ENCODE data around the gene WDR6. TPM values are rescaled to one million over a fixed set of nuclear protein-coding genes. Genes with fewer than 3 reads are reported as not detected.
A peak's percentile ranks its signal among the peaks of the same experiment; 100 is the strongest.

Gene WDR6
- total and polyA plus RNA-seq, 10 of the 15 experiments (the other 5 are each of a cell fraction or from before 2014, with no cell fraction given): 21.3 to 169 (median 107) TPM

DNA sequence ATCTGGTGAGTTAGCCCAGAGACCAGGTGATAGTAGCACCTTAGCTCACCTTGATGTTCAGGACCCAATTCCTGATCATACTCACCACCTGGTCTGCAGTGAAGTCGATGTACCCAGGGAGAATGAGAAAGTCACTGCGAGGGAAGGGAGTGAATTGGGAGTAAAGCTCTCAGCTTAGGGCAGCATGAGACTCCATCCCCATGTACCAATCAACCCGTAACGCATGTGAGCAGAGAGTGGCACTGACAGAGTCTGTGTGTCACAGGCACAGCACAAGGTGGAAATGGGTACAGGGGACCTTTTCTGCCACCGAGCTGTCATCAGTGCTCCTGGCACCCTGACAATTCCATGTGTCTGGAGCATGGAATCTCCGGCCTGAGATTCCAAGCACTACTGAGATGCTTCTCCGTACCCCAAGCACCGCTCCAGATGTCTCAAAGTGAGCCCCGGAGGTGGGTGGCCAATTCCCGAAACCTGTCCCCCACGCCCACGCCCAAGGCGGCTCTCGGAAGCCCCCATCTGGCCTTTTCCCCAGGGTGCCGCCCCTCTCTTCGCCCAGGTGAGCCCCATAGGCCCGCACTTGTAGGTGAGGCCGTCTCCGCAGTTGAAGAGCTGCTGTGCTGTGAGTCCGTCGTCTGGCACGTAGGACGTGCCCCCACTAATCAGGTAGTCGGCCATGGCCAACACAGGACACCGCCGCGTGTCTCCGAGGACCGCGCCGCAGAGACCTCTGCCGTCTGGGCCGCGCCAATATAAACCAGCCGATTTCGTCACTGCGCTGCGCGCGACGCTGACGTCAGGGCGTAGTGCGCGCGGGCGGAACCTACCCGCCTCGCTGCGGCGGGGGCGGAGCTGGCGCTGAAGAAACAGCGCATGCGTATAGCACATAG, 21.7 kb downstream of the WDR6 start, which contains the start of gene IMPDH2 (continued):
- TF ChIP-seq SIN3A (IDR thresholded peaks at IDR 0.05; ENCODE audit: low read depth, low read length) (peak; percentile 83; the same call in 1 of the 2 replicates), GABPA (IDR thresholded peaks at IDR 0.05; ENCODE audit: low read depth) (no peak), GATAD2B (conservative IDR thresholded peaks at IDR 0.05; ENCODE audit: low read depth) (peak; percentile 68), ATF2 (IDR thresholded peaks at IDR 0.05; ENCODE audit: low read length) (no peak), NFYB (IDR thresholded peaks at IDR 0.05; ENCODE audit: insufficient read depth, low read depth, low read length) (no peak), CHD2 (IDR thresholded peaks at IDR 0.05; ENCODE audit: borderline replicate concordance, low read depth, low read length) (peak; percentile 57), RCOR1 (conservative IDR thresholded peaks at IDR 0.05; ENCODE audit: low read depth, low read length) (0 out of 2 replicates have a peak, but pooled peaks have one; percentile 27), ZNF592 (IDR thresholded peaks at IDR 0.05) (no peak), ZNF207 (IDR thresholded peaks at IDR 0.05; ENCODE audit: borderline replicate concordance) (peak; percentile 81; the same call in 1 of the 2 replicates), TBL1XR1 (IDR thresholded peaks at IDR 0.05; ENCODE audit: low read depth, low read length) (peak; percentile 17; the same call in 1 of the 2 replicates), ATF7 (IDR thresholded peaks at IDR 0.05; ENCODE audit: low read depth) (peak; percentile 89), YY1 (IDR thresholded peaks at IDR 0.05; ENCODE audit: low read depth, low read length) (peak; percentile 87), NFIC (IDR thresholded peaks at IDR 0.05; ENCODE audit: low read depth, low read length) (no peak), PAX5 (IDR thresholded peaks at IDR 0.05; ENCODE audit: borderline replicate concordance, low read depth, low read length) (peak; percentile 83; the same call in 1 of the 2 replicates), BRCA1 (IDR thresholded peaks at IDR 0.05; ENCODE audit: low read depth, low read length) (no peak), SPI1 (IDR thresholded peaks at IDR 0.05; ENCODE audit: borderline replicate concordance, insufficient read depth, low read depth, low read length) (no peak), RBBP5 (conservative IDR thresholded peaks at IDR 0.05) (no peak)
- TF ChIP-seq, protein P1, sequence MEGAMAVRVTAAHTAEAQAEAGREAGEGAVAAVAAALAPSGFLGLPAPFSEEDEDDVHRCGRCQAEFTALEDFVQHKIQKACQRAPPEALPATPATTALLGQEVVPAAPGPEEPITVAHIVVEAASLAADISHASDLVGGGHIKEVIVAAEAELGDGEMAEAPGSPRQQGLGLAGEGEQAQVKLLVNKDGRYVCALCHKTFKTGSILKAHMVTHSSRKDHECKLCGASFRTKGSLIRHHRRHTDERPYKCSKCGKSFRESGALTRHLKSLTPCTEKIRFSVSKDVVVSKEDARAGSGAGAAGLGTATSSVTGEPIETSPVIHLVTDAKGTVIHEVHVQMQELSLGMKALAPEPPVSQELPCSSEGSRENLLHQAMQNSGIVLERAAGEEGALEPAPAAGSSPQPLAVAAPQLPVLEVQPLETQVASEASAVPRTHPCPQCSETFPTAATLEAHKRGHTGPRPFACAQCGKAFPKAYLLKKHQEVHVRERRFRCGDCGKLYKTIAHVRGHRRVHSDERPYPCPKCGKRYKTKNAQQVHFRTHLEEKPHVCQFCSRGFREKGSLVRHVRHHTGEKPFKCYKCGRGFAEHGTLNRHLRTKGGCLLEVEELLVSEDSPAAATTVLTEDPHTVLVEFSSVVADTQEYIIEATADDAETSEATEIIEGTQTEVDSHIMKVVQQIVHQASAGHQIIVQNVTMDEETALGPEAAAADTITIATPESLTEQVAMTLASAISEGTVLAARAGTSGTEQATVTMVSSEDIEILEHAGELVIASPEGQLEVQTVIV (IDR thresholded peaks at IDR 0.05; ENCODE audit: borderline replicate concordance, partially characterized antibody): no peak
- TF ChIP-seq, protein P2, sequence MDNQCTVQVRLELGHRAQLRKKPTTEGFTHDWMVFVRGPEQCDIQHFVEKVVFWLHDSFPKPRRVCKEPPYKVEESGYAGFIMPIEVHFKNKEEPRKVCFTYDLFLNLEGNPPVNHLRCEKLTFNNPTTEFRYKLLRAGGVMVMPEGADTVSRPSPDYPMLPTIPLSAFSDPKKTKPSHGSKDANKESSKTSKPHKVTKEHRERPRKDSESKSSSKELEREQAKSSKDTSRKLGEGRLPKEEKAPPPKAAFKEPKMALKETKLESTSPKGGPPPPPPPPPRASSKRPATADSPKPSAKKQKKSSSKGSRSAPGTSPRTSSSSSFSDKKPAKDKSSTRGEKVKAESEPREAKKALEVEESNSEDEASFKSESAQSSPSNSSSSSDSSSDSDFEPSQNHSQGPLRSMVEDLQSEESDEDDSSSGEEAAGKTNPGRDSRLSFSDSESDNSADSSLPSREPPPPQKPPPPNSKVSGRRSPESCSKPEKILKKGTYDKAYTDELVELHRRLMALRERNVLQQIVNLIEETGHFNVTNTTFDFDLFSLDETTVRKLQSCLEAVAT (IDR thresholded peaks at IDR 0.05): 0 out of 2 replicates have a peak, but pooled peaks have one; percentile 40
